ENCODE results near the gene PPME1. TPM values are rescaled to one million over a fixed set of nuclear protein-coding genes. Genes with fewer than 3 reads are reported as not detected.

Gene PPME1
- total RNA-seq, 1 donor from 2014 or later: 29.2 TPM

DNA sequence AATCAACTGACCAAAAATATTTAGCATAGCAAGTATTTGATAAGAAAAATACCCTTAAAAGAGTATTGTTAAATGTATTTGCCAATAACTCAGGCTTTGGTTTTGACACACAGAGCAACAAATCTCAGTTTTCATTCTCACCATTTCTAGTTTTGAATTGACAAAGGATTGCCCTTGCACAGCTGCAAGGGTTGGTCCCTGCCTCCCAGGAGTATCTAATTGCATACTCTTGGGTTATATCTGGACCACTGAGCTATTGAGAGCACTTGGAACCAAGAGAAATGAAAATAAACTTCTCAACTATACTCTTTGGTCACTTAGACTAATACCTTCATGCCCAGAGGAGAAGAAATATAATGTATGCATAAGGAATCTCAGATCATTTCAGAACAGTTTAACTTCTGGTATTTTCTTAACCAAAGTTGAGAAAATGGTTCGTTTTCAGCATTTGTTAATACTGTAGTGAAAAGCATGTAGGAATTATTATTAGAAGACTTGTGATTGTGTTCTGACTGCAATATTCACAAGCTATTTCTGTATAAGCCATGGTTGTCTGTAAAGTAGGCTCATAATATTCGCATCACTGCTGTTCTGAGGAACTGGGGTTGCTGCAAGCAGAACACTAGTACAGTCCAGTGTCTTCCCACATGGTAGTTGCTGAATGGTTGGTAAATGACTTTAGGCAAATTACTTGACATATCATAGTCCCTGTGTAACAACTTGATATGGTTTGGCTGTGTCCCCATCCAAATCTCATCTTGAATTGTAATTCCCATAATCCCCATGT is 8.2 kb upstream of the PPME1 start:
- TF ChIP-seq POLR2AphosphoS5 (IDR thresholded peaks at IDR 0.05; ENCODE audit: insufficient read depth in 1 of 2, low read depth in 1 of 2) (no peak), POLR2A (IDR thresholded peaks at IDR 0.05) (no peak)
- TF ChIP-seq, protein P1, sequence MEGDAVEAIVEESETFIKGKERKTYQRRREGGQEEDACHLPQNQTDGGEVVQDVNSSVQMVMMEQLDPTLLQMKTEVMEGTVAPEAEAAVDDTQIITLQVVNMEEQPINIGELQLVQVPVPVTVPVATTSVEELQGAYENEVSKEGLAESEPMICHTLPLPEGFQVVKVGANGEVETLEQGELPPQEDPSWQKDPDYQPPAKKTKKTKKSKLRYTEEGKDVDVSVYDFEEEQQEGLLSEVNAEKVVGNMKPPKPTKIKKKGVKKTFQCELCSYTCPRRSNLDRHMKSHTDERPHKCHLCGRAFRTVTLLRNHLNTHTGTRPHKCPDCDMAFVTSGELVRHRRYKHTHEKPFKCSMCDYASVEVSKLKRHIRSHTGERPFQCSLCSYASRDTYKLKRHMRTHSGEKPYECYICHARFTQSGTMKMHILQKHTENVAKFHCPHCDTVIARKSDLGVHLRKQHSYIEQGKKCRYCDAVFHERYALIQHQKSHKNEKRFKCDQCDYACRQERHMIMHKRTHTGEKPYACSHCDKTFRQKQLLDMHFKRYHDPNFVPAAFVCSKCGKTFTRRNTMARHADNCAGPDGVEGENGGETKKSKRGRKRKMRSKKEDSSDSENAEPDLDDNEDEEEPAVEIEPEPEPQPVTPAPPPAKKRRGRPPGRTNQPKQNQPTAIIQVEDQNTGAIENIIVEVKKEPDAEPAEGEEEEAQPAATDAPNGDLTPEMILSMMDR (IDR thresholded peaks at IDR 0.05): no peak
- Histone ChIP-seq H3K4me3 (no peak overlapping the region), H3K9me3 (no peaks in the 10 kb centered on the region), H3K27me3 (no peaks in the 10 kb centered on the region), H3K36me3 (peaks cover 0 to 16% of the 10 kb centered on the region in 2 donors), H3K27ac (no peak overlapping the region), H3K4me1 (no peaks in the 10 kb centered on the region)
- DNase-seq (ENCODE audit: extremely low spot score in 2 of 2): no peak
- intact Hi-C loops (cut with DNase I): no loop called here

DNA sequence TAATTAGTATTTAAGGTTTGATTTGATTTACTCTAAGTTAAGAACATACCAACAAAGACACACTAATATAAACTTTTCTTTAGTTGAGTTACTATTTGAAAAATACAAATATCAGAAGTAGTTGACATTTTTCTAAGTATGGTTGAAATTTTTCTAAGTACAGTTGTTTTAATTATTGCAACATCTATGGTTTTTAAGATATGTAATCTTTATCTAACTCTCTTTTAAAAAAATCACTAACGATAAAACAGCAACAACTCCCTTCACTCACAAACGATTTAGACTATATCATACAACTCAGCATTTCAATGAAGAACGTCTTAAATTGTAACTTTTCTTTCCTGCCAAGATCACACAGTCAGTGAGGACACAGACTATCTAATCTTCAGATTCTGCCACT is 2.3 kb upstream of the PPME1 start:
- Histone ChIP-seq H3K36me3 (peaks cover 0 to 21% of the 10 kb centered on the region in 2 donors), H3K4me1 (peaks cover 27% of the 10 kb centered on the region), H3K9me3 (no peaks in the 10 kb centered on the region), H3K27me3 (no peaks in the 10 kb centered on the region), H3K4me3 (no peak overlapping the region), H3K27ac (no peak overlapping the region)
- no peak for DNase-seq (ENCODE audit: extremely low spot score in 2 of 2)
- no peak for TF ChIP-seq POLR2AphosphoS5 (IDR thresholded peaks at IDR 0.05; ENCODE audit: insufficient read depth in 1 of 2, low read depth in 1 of 2)
- TF ChIP-seq, protein P1 (IDR thresholded peaks at IDR 0.05): no peak
- TF ChIP-seq POLR2A (IDR thresholded peaks at IDR 0.05): no peak
- intact Hi-C loops (cut with DNase I): no loop called here

DNA sequence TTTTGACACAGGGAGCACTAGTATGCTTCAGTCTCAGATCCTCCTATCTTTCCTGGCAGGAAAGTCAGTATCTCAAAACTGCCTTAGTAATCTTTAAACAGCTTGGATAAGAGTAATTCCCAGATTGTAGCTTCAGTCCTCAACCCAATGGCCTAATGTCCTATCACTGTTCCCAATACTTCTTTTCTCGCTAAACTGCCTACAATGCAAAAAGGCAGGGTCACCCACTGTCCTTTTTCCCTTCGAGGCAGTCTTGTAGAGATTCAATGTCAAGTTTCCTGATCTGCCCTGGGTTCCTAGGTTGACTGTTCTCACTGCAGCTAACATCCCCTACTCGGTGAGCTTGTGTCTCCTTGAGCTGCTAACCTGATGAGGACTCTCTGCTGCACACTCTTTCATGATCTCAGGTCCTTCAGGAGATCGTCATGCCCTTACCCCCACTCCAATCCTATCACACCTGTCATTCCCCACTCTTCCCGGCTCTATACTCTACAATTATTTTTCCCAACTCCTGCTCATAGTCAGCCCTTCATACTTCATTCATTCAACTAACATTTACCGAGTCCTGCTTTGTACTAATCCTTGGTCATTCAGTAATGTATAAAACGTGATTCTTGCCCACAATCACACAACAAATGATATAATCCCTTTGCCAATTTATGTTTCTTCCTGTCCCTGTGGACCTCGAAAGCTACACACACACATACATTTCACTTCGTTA is 1.2 kb upstream of the PPME1 start:
- Histone ChIP-seq H3K27ac (peak overlapping the region; percentile 90), H3K4me3 (peak overlapping the region; percentile 84 to 88)
- intact Hi-C loops (cut with DNase I): no loop called here

DNA sequence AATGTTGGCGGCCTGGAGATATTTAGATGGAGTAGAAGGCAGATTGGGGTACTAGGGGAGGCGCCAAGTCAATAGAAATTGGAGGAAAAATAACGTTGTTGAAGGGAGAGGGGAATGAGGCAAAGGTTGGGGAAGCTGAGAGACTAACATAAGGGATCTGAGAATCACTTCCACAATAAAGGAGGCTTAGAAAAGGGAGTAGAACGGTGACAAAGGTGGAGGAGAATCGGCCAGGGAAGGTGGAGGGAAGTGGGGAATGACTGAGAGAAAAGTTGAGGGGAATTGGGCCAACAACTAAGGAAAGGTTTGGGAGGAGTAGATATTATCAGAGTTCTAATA is 510 bp downstream of the PPME1 start:
- Histone ChIP-seq H3K4me1 (peaks cover 34% of the 10 kb centered on the region), H3K27me3 (no peaks in the 10 kb centered on the region), H3K27ac (peak overlapping the region; percentile 90), H3K9me3 (no peaks in the 10 kb centered on the region), H3K4me3 (peak overlapping the region; percentile 84 to 88), H3K36me3 (peaks cover 0 to 16% of the 10 kb centered on the region in 2 donors)
- DNase-seq (ENCODE audit: extremely low spot score in 2 of 2): no peak
- TF ChIP-seq, protein P1 (IDR thresholded peaks at IDR 0.05): no peak
- TF ChIP-seq POLR2A (IDR thresholded peaks at IDR 0.05) (no peak), POLR2AphosphoS5 (IDR thresholded peaks at IDR 0.05; ENCODE audit: insufficient read depth in 1 of 2, low read depth in 1 of 2) (no peak)
- intact Hi-C loops (cut with DNase I): no loop called here

More for the DNA sequence above, 1.2 kb upstream of the PPME1 start:
- no peaks in the 10 kb centered on the region for H3K9me3 ChIP-seq
- no peak for DNase-seq (ENCODE audit: extremely low spot score in 2 of 2)
- H3K36me3 ChIP-seq: peaks cover 0 to 21% of the 10 kb centered on the region in 2 donors
- H3K27me3 ChIP-seq: no peaks in the 10 kb centered on the region
- TF ChIP-seq POLR2AphosphoS5 (IDR thresholded peaks at IDR 0.05; ENCODE audit: insufficient read depth in 1 of 2, low read depth in 1 of 2) (no peak), POLR2A (IDR thresholded peaks at IDR 0.05) (no peak)
- TF ChIP-seq, protein P1 (IDR thresholded peaks at IDR 0.05): no peak
- H3K4me1 ChIP-seq: peaks cover 34% of the 10 kb centered on the region

DNA sequence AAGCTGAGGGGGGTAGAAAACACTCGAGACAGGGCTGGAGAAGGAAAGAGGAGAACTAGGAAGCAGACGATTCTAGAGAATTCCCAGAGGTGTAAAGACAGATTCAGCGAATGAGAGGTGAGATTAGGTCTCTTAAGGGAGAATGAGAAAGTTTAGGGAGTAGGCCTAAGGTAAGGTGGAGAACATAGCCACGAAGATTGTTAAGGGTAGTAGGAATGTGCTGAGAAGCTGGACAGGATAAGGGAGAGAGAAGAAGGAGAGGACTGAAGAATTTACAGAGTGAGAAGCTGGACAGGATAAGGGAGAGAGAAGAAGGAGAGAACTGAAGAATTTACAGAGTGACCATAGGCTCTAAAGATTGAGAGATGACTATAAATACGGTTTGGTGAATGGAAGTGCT is 908 bp downstream of the PPME1 start:
- peaks cover 0 to 13% of the 10 kb centered on the region in 2 donors for H3K36me3 ChIP-seq
- no peak overlapping the region for H3K27ac ChIP-seq
- intact Hi-C loops (cut with DNase I): no loop called here
- H3K4me3 ChIP-seq: peak overlapping the region; percentile 84 to 88
- no peaks in the 10 kb centered on the region for H3K9me3 ChIP-seq
- no peak for TF ChIP-seq POLR2AphosphoS5 (IDR thresholded peaks at IDR 0.05; ENCODE audit: insufficient read depth in 1 of 2, low read depth in 1 of 2)
- TF ChIP-seq POLR2A (IDR thresholded peaks at IDR 0.05): no peak
- no peak for DNase-seq (ENCODE audit: extremely low spot score in 2 of 2)
- H3K27me3 ChIP-seq: no peaks in the 10 kb centered on the region
- peaks cover 34% of the 10 kb centered on the region for H3K4me1 ChIP-seq

Measured in vagina (tissue), 2 donors.